HepG2 (cell line): ENCODE results near the gene H6PD. TPM values are rescaled to one million over a fixed set of nuclear protein-coding genes. Genes with fewer than 3 reads are reported as not detected.

Experiments used
- ATAC-seq: fragments of 200-7000 bp; cut with Tn5 transposase; 3 replicates; pipeline ENCODE4 v1.9.1; 2020; ENCODE audit warnings: mild to moderate bottlenecking, moderate library complexity
- BruUV-seq: library from RNA; stranded (reverse); fragments of 400-500 nt; replicated peaks from 2 replicates; lab custom pipeline; 2021; lab: Mats Ljungman, UMichigan
- CTCF ChIA-PET: fragments of 300-600 bp; formaldehyde crosslinking; extraction: SDS; loops from one replicate; lab custom pipeline; 2021; ENCODE audit warnings: low total read pairs, inconsistent platforms, low intra/inter-chr PET ratio; lab: Yijun Ruan, JAX
- POLR2A ChIA-PET: fragments of 350-600 bp; sonication (Branson Sonifier 250); formaldehyde crosslinking; loops from one replicate; lab custom pipeline; 2020; ENCODE audit warnings: antibody characterized with exemption, inconsistent platforms; lab: Yijun Ruan, JAX
- DNase-seq: peaks from one replicate; pipeline ENCODE4 v3.0.0-alpha.2; 2015; ENCODE audit warnings: low spot score
- FAIRE-seq: peaks from 3 replicates; lab custom pipeline; 2011; peaks lifted over from hg19 to GRCh38; lab: Jason Lieb, UNC
- H2AFZ ChIP-seq: one replicate; pipeline ENCODE4 v1.6.1; 2011; ENCODE audit warnings: low read length, inconsistent platforms
- H3K27ac ChIP-seq: fragments of 300-600 bp; 3 replicates; pipeline ENCODE4 v1.8.0; 2011; ENCODE audit warnings: mixed run types, mild to moderate bottlenecking, mixed read lengths, low read length, inconsistent platforms; ENCODE audit not compliant: insufficient read depth; ENCODE audit errors: extremely low read length
- H3K27me3 ChIP-seq, 2 experiments: fragments of 200-600 bp in 1 of 2; 2 replicates in 1 of 2; 3 replicates in 1 of 2; pipeline versions ENCODE4 v1.6.0 to v1.8.0; 2011; ENCODE audit warnings: low read length in 2 of 2, mild to moderate bottlenecking in 2 of 2, moderate library complexity in 2 of 2, inconsistent platforms in 1 of 2; ENCODE audit not compliant: insufficient read depth in 2 of 2, control insufficient read depth in 1 of 2
- H3K36me3 ChIP-seq, 2 experiments: fragments of 200-600 bp in 1 of 2; replicated peaks in 1 of 2; 2 replicates in 1 of 2; 3 replicates in 1 of 2; pipeline versions ENCODE4 v1.5.1 to v1.8.0; 2011; ENCODE audit warnings: low read length in 2 of 2, inconsistent platforms in 1 of 2; ENCODE audit not compliant: insufficient read depth in 2 of 2, control insufficient read depth in 1 of 2
- H3K4me1 ChIP-seq: 2 replicates; pipeline ENCODE4 v1.5.1; 2012; ENCODE audit warnings: low read length, inconsistent platforms; ENCODE audit not compliant: insufficient read depth
- H3K4me2 ChIP-seq: 2 replicates; pipeline ENCODE4 v1.6.0; 2011; ENCODE audit warnings: low read depth, low read length, inconsistent platforms
- H3K4me3 ChIP-seq, 3 experiments: fragments of 200-600 bp in 1 of 3; sonication (generic), shearing (Covaris generic) in 1 of 3; replicated peaks in 1 of 3; 2 replicates each; pipeline ENCODE4 v1.5.1; 2011 to 2016; ENCODE audit warnings: low read length in 3 of 3, inconsistent platforms in 2 of 3, low read depth in 2 of 3, mild to moderate bottlenecking in 2 of 3, control low read depth in 1 of 3, mixed read lengths in 1 of 3; ENCODE audit not compliant: insufficient read depth in 1 of 3
- H3K79me2 ChIP-seq: one replicate; pipeline ENCODE4 v1.6.1; 2011; ENCODE audit warnings: low read length, inconsistent platforms; ENCODE audit not compliant: insufficient read depth
- H3K9ac ChIP-seq: 2 replicates; pipeline ENCODE4 v1.6.0; 2011; ENCODE audit warnings: mild to moderate bottlenecking, low read depth, low read length, inconsistent platforms; ENCODE audit not compliant: insufficient read depth
- H3K9me3 ChIP-seq: 2 replicates; pipeline ENCODE4 v1.5.1; 2012; ENCODE audit warnings: mild to moderate bottlenecking, low read length
- H4K20me1 ChIP-seq: 2 replicates; pipeline ENCODE4 v1.6.0; 2011; ENCODE audit warnings: inconsistent platforms, mild to moderate bottlenecking, low read length, moderate library complexity; ENCODE audit not compliant: insufficient read depth
- CTCF ChIP-seq: sonication (generic); formaldehyde crosslinking; IDR thresholded peaks from 2 replicates; pipeline ENCODE4 v1.5.0; 2020; ENCODE audit warnings: mild to moderate bottlenecking, missing genetic modification reagents, moderate library complexity
- FOXP4 ChIP-seq: sonication (generic); formaldehyde crosslinking; IDR thresholded peaks from 2 replicates; pipeline ENCODE4 v1.4.0; 2020; ENCODE audit warnings: missing genetic modification reagents
- HNF4G ChIP-seq, 2 experiments: sonication (generic) in 1 of 2; formaldehyde crosslinking in 1 of 2; IDR thresholded peaks; 2 replicates each; pipeline versions ENCODE4 v1.4.0 to v1.6.1; 2011 to 2020; ENCODE audit warnings: borderline replicate concordance in 2 of 2, low read depth in 2 of 2, mild to moderate bottlenecking in 2 of 2, low read length in 1 of 2, missing genetic modification reagents in 1 of 2, moderate library complexity in 1 of 2
- PRDM15 ChIP-seq: sonication (generic); formaldehyde crosslinking; IDR thresholded peaks from 2 replicates; pipeline ENCODE4 v1.4.0; 2020; ENCODE audit warnings: missing genetic modification reagents
- ZBTB33 ChIP-seq: sonication (generic); formaldehyde crosslinking; IDR thresholded peaks from 2 replicates; pipeline ENCODE4 v1.4.0; 2020; ENCODE audit warnings: missing genetic modification reagents
- ZBTB38 ChIP-seq: sonication (generic); formaldehyde crosslinking; IDR thresholded peaks from 2 replicates; pipeline ENCODE4 v1.5.1; 2020; ENCODE audit warnings: mild to moderate bottlenecking, missing genetic modification reagents
- ZNF235 ChIP-seq: sonication (generic); formaldehyde crosslinking; IDR thresholded peaks from 2 replicates; pipeline ENCODE4 v1.8.1; 2023; ENCODE audit warnings: mild to moderate bottlenecking, missing genetic modification reagents, borderline replicate concordance
- WGBS: methylation state at CpG from one replicate; pipeline ENCODE4 v1.1.6; 2017; ENCODE audit warnings: low lambda C conversion rate; 5-methylcytosine and 5-hydroxymethylcytosine counted together
- in situ Hi-C: cut with HindIII; loops from 2 replicates; pipeline ENCODE4 v1.10.0; 2017; ENCODE audit warnings: low pct_unique_long_range_greater_than_20kb; ENCODE audit not compliant: extremely low pct_ligation_motif_present
- intact Hi-C: fragments of 100-400 bp; cut with micrococcal nuclease; formaldehyde crosslinking; loops from one replicate; pipeline ENCODE4 v1.10.0; 2022; ENCODE audit not compliant: unreplicated experiment
- polyA plus RNA-seq, 8 experiments: library from polyadenylated mRNA; depleted of rRNA in 3 of 8; stranded (reverse) in 7 of 8; unstranded in 1 of 8; fragments of >200 nt; fragmentation: Illumina TruSeq in 4 of 8; extraction: Trizol in 4 of 8; gene quantifications; 2 replicates each; pipeline versions ENCODE4 v1.2.1 to v1.2.3, GENCODE V29; 2011 to 2016; ENCODE audit warnings: low read depth in 4 of 8, missing spikeins in 1 of 8, mixed read lengths in 1 of 8; ENCODE audit not compliant: insufficient read depth in 1 of 8
- total RNA-seq, 5 experiments: library from RNA; depleted of rRNA; stranded (reverse); fragments of >200 nt; fragmentation: Illumina TruSeq; extraction: Trizol; gene quantifications; 2 replicates each; pipeline ENCODE4 v1.2.3, GENCODE V29; 2016; ENCODE audit warnings: low read depth in 1 of 5

The H6PD gene
- total and polyA plus RNA-seq, 2 of the 13 experiments (the other 11 are each of a cell fraction or from before 2014, with no cell fraction given) = 9.3 to 14.1 TPM

DNA sequence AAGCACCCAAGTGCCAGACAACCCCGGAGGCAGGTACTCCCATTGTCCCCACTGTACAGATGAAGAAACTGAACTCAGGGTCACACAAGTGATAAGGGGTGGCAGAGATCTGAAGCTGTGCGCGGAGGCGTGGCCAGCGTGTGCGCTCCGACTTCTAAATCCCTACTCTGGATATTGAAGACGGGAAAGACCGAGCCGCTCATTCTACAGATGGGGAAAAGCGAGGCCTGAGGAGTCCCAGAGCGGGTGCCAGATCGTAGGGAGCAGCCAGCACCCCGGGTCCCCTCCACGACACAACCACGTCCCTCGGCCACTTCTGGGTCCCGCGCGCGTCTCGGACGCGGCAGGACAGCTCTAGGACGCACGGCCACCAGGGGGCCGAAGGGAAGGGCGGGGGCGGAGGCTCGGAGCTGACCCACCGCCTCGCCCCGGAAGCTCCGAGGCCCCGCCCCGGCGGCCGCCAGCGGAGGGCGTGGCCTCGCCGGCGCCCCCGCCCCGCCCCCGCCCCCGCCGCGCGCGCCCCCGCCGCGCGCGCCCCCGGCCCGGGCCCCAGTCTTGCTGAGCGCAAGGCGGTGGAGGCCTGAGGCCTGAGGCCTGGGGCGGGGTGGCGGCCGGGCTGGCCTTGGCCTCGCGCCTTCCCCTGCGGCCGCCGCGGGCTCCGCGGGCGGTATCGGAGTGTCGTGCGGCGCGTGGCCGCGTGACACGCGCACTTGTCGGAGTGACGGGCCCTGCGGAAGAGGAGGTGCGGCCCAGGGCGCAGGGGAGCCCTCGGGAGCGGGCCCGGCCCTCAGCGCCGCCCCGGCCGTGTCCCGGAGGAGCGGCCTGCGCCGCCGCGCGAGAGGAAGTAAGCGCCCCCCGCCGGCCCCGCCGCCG is at the start of gene H6PD (continued):
- peak; percentile 40; the same call in 1 of the 2 replicates for TF ChIP-seq FOXP4 (CRISPR knock-in tag)
- TF ChIP-seq, all 625 proteins: peak for 290

DNA sequence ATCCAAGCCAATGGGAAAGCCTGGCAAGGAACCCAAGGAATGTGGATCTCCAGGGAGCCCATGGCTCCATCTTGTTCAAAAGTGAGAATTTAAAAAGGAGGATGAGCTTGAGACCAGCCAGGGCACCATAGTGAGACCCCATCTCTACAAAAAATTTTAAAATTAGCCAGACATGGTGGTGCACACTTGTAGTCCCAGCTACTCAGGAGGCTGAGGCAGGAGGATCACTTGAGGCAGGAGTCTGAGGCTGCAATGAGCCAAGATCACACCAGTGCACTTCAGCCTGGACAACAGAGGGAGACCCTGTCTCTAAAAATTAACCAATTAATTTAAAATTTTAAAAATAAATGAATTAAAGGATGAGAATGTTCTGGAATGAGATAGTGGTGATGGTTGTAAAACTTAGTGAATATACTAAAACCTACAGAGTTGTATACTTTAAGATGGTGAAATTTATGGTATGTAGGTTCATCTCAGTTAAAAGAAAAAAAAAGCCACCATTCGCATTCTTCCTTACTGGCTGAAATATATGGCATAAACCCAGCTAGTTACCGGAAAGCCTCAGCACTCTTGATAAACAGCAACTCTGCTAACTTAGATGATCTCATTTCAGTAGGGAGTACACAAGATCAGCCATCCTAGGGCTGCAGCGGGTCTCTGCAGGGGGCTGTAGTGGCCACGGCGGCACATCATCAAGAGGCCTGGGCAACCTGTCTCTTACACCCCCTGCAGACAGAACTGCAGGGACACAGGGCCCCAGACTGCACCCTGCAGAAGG is 48.3 kb upstream of the H6PD start:
- H3K36me3 ChIP-seq = no peaks in the 10 kb centered on the region
- ATAC-seq (no peak), DNase-seq (no peak), FAIRE-seq (no peak)
- peaks cover 11% of the 10 kb centered on the region for H3K79me2 ChIP-seq
- CTCF ChIA-PET = no interaction called here
- no peaks in the 10 kb centered on the region; a peak in 1 of 5 replicates for H3K27me3 ChIP-seq
- no peak overlapping the region for H3K4me2 ChIP-seq
- 87% methylated on average over 5 of the region's 5 CpGs for WGBS
- H3K27ac ChIP-seq = no peak overlapping the region
- H3K4me3 ChIP-seq = no peak overlapping the region
- H3K4me1 ChIP-seq = peaks cover 74% of the 10 kb centered on the region
- intact Hi-C loops (no loop called here), in situ Hi-C loops (no loop called here)
- H3K9me3 ChIP-seq = no peaks in the 10 kb centered on the region
- no peak overlapping the region for H2AFZ ChIP-seq
- no TSS peak for BruUV-seq
- H3K9ac ChIP-seq = no peak overlapping the region
- no peaks in the 10 kb centered on the region for H4K20me1 ChIP-seq
- POLR2A ChIA-PET = no interaction called here
- TF ChIP-seq HNF4G (IDR thresholded peaks at IDR 0.05; ENCODE audit: borderline replicate concordance, low read depth, low read length) (no peak), HNF4G (CRISPR knock-in tag; IDR thresholded peaks at IDR 0.05; ENCODE audit: borderline replicate concordance, low read depth) (no peak), PRDM15 (CRISPR knock-in tag) (peak; percentile 38; the same call in 1 of the 2 replicates), ZBTB38 (CRISPR knock-in tag) (peak; percentile 80), CTCF (CRISPR knock-in tag) (peak; percentile 22; the same call in 1 of the 2 replicates), ZNF235 (CRISPR knock-in tag) (no peak), ZBTB33 (CRISPR knock-in tag) (peak; percentile 93)
